Upper lobe of left lung (tissue), 6 donors: ENCODE results near the gene NT5DC2. TPM values are rescaled to one million over a fixed set of nuclear protein-coding genes. Genes with fewer than 3 reads are reported as not detected.
A peak's percentile ranks its signal among the peaks of the same experiment; 100 is the strongest.

Experiments
- ATAC-seq, 2 donors: fragments of 200-7000 bp; cut with Tn5 transposase; one replicate each; pipeline ENCODE4 v1.9.1; 2022; ENCODE audit warnings: mild to moderate bottlenecking in 2 of 2, moderate library complexity in 2 of 2; ENCODE audit not compliant: low FRiP score in 2 of 2
- DNase-seq, 2 donors: peaks; one replicate each; pipeline ENCODE4 v3.0.0-alpha.2; 2019 to 2020
- H3K27ac ChIP-seq, 4 donors: fragments of 200-600 bp; sonication (generic); one replicate each; pipeline ENCODE4 v1.5.1; 2016 to 2019
- H3K27me3 ChIP-seq, 4 donors: fragments of 200-600 bp; sonication (generic); one replicate each; pipeline ENCODE4 v1.5.1; 2017 to 2019
- H3K36me3 ChIP-seq, 4 donors: fragments of 200-600 bp; sonication (generic); one replicate each; pipeline ENCODE4 v1.5.1; 2016 to 2019
- H3K4me1 ChIP-seq, 4 donors: fragments of 200-600 bp; sonication (generic); one replicate each; pipeline ENCODE4 v1.5.1; 2018 to 2019
- H3K4me3 ChIP-seq, 4 donors: fragments of 200-600 bp; sonication (generic); one replicate each; pipeline ENCODE4 v1.5.1; 2017 to 2019; ENCODE audit warnings: mild to moderate bottlenecking in 2 of 4, moderate library complexity in 1 of 4
- H3K9me3 ChIP-seq, 4 donors: fragments of 200-600 bp; sonication (generic); one replicate each; pipeline ENCODE4 v1.5.1; 2018 to 2019
- EP300 ChIP-seq, 4 donors: sonication (generic); formaldehyde crosslinking; IDR thresholded peaks; one replicate each; pipeline ENCODE4 v1.5.1; 2017; ENCODE audit warnings: antibody characterized with exemption in 4 of 4, control low read depth in 2 of 4
- POLR2A ChIP-seq, 4 donors: fragments of 450-650 bp; IDR thresholded peaks; one replicate each; pipeline ENCODE4 v1.5.1; 2016 to 2017; ENCODE audit warnings: antibody characterized with exemption in 4 of 4, mild to moderate bottlenecking in 2 of 4
- POLR2AphosphoS5 ChIP-seq, 2 donors: sonication (generic); formaldehyde crosslinking; IDR thresholded peaks; one replicate each; pipeline ENCODE4 v1.5.1; 2017; ENCODE audit warnings: antibody characterized with exemption in 2 of 2
- WGBS, 2 donors: methylation state at CpG; one replicate each; pipeline ENCODE4 v1.1.5; 2017 to 2018; 5-methylcytosine and 5-hydroxymethylcytosine counted together
- total RNA-seq, 6 donors: library from RNA; depleted of rRNA in 4 of 6; stranded (reverse); fragments of >200 nt in 4 of 6; gene quantifications; one replicate each; pipeline versions ENCODE4 v1.1.0 to v1.2.1, GENCODE V29; 2016 to 2021
- TF ChIP-seq, protein P1 (sequence below), 6 experiments: fragments of 450-650 bp in 4 of 6; fragments of 200-600 bp in 2 of 6; sonication (generic) in 2 of 6; IDR thresholded peaks; one replicate each; pipeline ENCODE4 v1.5.1; 2016 to 2019; ENCODE audit warnings: antibody characterized with exemption in 6 of 6
- donor health status: DM: no; HTN: no; CAD: no; lungs with moderate emphysema.
- donor health status: DM: no; HTN: yes; CAD: no; lungs with severe emphysema.

Gene NT5DC2
- total RNA-seq, 6 donors from 2014 or later, result 27.3 to 113 (median 46.2) TPM

DNA sequence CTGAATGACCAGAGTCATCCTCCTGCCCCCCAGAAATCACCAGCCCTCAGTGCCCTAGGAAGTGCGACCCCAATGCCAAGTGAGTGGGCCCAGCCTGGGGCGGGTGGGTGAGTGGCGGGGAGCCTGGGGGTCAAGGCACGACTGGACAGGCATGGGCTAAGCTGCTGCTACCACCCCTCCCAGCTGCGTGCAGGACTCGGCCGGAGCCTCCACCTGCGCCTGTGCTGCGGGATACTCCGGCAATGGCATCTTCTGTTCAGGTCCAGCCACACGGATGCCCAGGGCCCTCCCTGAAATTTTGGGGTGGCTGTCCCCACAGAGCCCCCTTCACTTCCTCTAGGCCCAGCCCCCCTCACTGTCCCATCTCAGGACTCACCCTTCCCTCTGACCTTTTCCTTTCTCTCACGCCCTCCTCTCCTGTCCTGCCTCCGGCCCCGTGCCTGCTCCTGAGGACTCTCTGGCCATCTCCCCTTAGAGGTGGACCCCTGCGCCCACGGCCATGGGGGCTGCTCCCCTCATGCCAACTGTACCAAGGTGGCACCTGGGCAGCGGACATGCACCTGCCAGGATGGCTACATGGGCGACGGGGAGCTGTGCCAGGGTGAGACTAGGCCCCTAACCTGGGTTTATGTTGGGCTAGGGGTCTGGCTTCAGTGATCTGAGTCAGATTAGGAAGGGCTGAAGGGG is 17.0 kb downstream of the NT5DC2 start:
- no peaks in the 10 kb centered on the region for H3K9me3 ChIP-seq
- TF ChIP-seq POLR2AphosphoS5 (IDR thresholded peaks at IDR 0.05) (no peak), POLR2A (IDR thresholded peaks at IDR 0.05) (no peak), EP300 (IDR thresholded peaks at IDR 0.05) (no peak)
- TF ChIP-seq, protein P1, sequence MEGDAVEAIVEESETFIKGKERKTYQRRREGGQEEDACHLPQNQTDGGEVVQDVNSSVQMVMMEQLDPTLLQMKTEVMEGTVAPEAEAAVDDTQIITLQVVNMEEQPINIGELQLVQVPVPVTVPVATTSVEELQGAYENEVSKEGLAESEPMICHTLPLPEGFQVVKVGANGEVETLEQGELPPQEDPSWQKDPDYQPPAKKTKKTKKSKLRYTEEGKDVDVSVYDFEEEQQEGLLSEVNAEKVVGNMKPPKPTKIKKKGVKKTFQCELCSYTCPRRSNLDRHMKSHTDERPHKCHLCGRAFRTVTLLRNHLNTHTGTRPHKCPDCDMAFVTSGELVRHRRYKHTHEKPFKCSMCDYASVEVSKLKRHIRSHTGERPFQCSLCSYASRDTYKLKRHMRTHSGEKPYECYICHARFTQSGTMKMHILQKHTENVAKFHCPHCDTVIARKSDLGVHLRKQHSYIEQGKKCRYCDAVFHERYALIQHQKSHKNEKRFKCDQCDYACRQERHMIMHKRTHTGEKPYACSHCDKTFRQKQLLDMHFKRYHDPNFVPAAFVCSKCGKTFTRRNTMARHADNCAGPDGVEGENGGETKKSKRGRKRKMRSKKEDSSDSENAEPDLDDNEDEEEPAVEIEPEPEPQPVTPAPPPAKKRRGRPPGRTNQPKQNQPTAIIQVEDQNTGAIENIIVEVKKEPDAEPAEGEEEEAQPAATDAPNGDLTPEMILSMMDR (IDR thresholded peaks at IDR 0.05), result no peak
- 91 to 92% methylated on average over 16 to 18 of the region's 19 CpGs for WGBS, 2 donors
- H3K4me3 ChIP-seq, result no peak overlapping the region
- no peak overlapping the region for H3K27ac ChIP-seq
- H3K27me3 ChIP-seq, result no peaks in the 10 kb centered on the region
- peak in 1 of 2 donors; percentile 70 for DNase-seq
- ATAC-seq, result no peak
- peaks cover 0 to 57% (median 10%) of the 10 kb centered on the region in 4 donors for H3K36me3 ChIP-seq
- peaks cover 0 to 6% (median 0%) of the 10 kb centered on the region in 4 donors for H3K4me1 ChIP-seq

DNA sequence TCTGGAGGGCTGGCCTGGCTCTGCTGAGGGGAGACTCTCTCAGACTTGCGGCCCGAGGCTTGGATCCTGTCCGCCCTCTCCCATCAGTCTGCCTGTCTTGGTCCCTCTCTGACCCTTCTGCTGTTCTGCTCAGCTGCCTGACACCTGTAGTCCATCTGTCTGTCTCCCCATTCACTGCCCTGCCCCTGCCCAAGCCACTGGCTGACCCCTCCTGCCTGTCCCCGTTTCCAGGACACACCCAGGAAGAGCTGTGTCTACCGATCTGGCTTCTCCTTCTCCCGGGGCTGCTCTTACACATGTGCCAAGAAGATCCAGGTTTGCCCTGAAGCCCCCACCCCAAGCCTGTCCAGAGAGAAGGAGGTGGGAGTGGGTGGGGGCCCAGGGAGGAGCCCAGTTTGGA is 18.5 kb downstream of the NT5DC2 start:
- Histone ChIP-seq H3K27me3 (no peaks in the 10 kb centered on the region), H3K36me3 (peaks cover 0 to 44% (median 3%) of the 10 kb centered on the region in 4 donors), H3K4me3 (no peak overlapping the region), H3K4me1 (peaks cover 0 to 6% (median 0%) of the 10 kb centered on the region in 4 donors), H3K27ac (no peak overlapping the region), H3K9me3 (no peaks in the 10 kb centered on the region)
- TF ChIP-seq, protein P1 (IDR thresholded peaks at IDR 0.05), result no peak
- TF ChIP-seq POLR2A (IDR thresholded peaks at IDR 0.05) (no peak), POLR2AphosphoS5 (IDR thresholded peaks at IDR 0.05) (no peak), EP300 (IDR thresholded peaks at IDR 0.05) (no peak)
- DNase-seq (no peak), ATAC-seq (no peak)
- WGBS, 2 donors, result 32 to 57% methylated on average over 4 to 6 of the region's 6 CpGs

DNA sequence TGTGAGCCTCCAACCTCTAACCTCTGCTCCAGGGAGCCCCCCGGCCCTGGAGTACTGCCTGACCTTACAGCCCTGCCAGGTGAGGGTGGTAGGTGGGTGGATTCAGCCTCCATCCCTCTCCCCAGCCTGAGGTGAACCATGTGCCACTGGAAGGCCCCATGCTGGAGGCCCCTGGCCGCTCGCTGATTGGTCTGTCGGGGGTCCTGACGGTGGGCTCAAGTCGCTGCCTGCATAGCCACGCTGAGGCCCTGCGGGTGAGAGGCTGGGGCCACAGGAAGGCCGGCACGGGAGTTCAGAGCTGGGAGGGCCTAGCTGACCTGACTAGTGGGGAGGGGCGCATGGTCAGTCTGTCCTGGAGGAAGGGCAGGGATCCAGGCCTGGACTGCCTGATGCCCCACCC is 19.1 kb downstream of the NT5DC2 start:
- Histone ChIP-seq H3K27ac (no peak overlapping the region), H3K27me3 (no peaks in the 10 kb centered on the region), H3K9me3 (no peaks in the 10 kb centered on the region), H3K4me1 (peaks cover 0 to 6% (median 0%) of the 10 kb centered on the region in 4 donors), H3K36me3 (peaks cover 0 to 44% (median 1%) of the 10 kb centered on the region in 4 donors), H3K4me3 (no peak overlapping the region)
- ATAC-seq, result no peak
- DNase-seq, result peak in 1 of 2 donors; percentile 66
- WGBS, 2 donors, result 75 to 92% methylated on average over 9 to 11 of the region's 11 CpGs
- TF ChIP-seq, protein P1 (IDR thresholded peaks at IDR 0.05), result no peak
- no peak for TF ChIP-seq POLR2AphosphoS5 (IDR thresholded peaks at IDR 0.05)
- TF ChIP-seq POLR2A (IDR thresholded peaks at IDR 0.05), result no peak
- no peak for TF ChIP-seq EP300 (IDR thresholded peaks at IDR 0.05)

DNA sequence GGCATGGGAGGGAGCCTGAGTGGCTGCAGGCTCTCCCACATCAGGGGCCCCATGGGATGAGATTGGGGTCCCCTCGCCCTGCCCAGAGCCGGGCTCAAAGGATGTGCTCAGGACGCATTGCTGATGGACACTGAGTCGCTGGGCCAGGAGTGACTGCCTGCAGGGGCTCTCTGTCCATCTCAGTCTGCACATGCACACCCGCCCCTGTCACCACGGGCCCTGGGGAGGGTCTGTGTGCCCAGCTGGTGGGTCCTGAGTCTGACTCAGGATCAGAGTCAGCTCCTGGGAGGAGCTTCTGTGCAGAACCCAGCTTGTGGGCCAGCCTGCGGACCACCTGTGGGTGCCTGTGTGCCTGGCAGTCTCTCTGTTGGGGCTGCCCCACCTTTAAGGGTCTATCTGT is 20.4 kb downstream of the NT5DC2 start:
- Histone ChIP-seq H3K36me3 (peaks cover 0 to 43% (median 0%) of the 10 kb centered on the region in 4 donors), H3K27ac (no peak overlapping the region), H3K27me3 (no peaks in the 10 kb centered on the region), H3K4me3 (no peak overlapping the region), H3K4me1 (no peaks in the 10 kb centered on the region), H3K9me3 (no peaks in the 10 kb centered on the region)
- ATAC-seq (no peak), DNase-seq (peak in 1 of 2 donors; percentile 65)
- 94 to 95% methylated on average over 4 to 6 of the region's 7 CpGs for WGBS, 2 donors
- TF ChIP-seq, protein P1 (IDR thresholded peaks at IDR 0.05), result no peak
- TF ChIP-seq POLR2A (IDR thresholded peaks at IDR 0.05) (no peak), EP300 (IDR thresholded peaks at IDR 0.05) (no peak)

DNA sequence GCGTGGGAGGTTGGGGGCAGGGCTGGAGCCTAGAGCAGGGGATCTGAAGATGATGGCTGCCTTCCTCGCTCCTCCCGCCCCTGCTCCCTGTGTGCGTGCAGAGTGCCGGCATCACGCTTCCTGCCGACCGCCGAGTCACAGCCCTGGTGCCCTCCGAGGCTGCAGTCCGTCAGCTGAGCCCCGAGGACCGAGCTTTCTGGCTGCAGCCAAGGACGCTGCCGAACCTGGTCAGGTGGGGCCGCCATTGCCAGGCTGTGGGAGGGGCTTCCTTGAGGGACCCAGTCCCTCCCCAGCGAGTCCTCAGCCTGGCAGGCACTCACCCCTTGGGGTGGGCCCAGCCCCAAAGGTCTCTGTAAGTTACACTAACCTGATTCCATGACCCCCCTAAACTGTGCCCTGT is 20.9 kb downstream of the NT5DC2 start:
- Histone ChIP-seq H3K27me3 (no peaks in the 10 kb centered on the region), H3K27ac (no peak overlapping the region), H3K9me3 (no peaks in the 10 kb centered on the region), H3K36me3 (peaks cover 0 to 43% (median 0%) of the 10 kb centered on the region in 4 donors), H3K4me1 (no peaks in the 10 kb centered on the region), H3K4me3 (no peak overlapping the region)
- no peak for ATAC-seq
- DNase-seq, result peak in 1 of 2 donors; percentile 68
- TF ChIP-seq, protein P1 (IDR thresholded peaks at IDR 0.05), result no peak
- TF ChIP-seq POLR2AphosphoS5 (IDR thresholded peaks at IDR 0.05), result no peak
- no peak for TF ChIP-seq POLR2A (IDR thresholded peaks at IDR 0.05)
- no peak for TF ChIP-seq EP300 (IDR thresholded peaks at IDR 0.05)
- 78 to 84% methylated on average over 6 to 17 of the region's 17 CpGs for WGBS, 2 donors
